ENCODE data around the gene EFCAB12.
"Not testable (repeated sequence)": the region's sequence is repeated elsewhere in the genome, so short reads cannot be mapped to it uniquely, and the experiment has no call there.

Gene EFCAB12

DNA sequence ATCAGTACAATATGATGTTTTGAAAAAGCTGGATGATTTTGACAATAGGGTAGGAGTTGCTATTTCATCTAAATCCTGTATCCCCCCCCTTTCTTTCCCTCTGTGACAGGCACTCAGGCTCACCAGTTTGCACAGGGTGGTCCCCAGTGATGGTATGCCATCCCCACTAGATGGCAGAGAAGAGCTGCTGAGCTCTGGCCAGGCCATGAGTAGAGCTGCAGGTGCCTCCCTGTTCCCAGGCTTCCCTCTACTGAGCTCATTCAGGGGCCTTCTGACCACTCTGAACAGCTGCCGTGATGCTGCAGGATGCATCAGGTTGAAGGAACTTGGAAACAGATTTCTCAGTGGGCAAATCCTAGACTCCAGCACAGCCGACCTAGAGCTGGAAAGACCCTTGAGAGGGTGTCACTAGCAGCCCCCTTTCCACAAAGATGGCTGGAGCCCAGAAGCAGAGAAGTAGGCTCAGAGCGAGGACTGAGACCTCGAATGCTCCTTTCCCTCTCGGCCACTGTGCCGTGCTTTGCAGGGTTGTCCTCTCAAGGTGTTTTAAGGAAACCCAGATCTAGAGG is 45.1 kb downstream of the EFCAB12 start:
- H3K4me1 Mint-ChIP-seq (ENCODE audit: low read depth), result no peaks in the 10 kb centered on the region
- H3K27me3 Mint-ChIP-seq, result no peaks in the 10 kb centered on the region
- H3K9me3 Mint-ChIP-seq (ENCODE audit: low read depth), result no peaks in the 10 kb centered on the region
- peaks cover 10% of the 10 kb centered on the region for H3K36me3 Mint-ChIP-seq
- no peak overlapping the region for H3K27ac Mint-ChIP-seq
- H3K4me3 Mint-ChIP-seq, result no peak overlapping the region

DNA sequence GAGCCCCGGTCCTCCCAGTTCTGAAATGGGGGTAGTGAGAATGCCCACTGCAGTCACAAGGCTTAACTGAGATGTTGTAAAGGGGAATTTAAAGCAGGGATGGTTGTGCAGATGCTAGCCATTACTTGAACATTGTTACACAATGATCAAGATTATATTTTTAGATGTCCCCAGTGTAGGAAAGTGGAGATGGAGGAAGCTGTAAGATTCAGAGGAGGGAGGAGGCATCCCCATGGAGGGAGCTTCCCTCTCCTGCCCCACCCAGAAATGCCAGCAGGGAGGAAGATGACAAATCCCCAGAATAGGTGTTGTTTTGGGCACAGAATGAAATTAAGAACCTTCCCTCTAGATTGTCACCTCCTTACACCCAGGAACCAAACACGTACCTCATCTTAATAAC is 46.1 kb downstream of the EFCAB12 start:
- Mint-ChIP-seq H3K9me3 (ENCODE audit: low read depth) (no peaks in the 10 kb centered on the region), H3K27ac (no peak overlapping the region), H3K27me3 (no peaks in the 10 kb centered on the region), H3K36me3 (peaks cover 2% of the 10 kb centered on the region), H3K4me1 (ENCODE audit: low read depth) (no peaks in the 10 kb centered on the region), H3K4me3 (no peak overlapping the region)

DNA sequence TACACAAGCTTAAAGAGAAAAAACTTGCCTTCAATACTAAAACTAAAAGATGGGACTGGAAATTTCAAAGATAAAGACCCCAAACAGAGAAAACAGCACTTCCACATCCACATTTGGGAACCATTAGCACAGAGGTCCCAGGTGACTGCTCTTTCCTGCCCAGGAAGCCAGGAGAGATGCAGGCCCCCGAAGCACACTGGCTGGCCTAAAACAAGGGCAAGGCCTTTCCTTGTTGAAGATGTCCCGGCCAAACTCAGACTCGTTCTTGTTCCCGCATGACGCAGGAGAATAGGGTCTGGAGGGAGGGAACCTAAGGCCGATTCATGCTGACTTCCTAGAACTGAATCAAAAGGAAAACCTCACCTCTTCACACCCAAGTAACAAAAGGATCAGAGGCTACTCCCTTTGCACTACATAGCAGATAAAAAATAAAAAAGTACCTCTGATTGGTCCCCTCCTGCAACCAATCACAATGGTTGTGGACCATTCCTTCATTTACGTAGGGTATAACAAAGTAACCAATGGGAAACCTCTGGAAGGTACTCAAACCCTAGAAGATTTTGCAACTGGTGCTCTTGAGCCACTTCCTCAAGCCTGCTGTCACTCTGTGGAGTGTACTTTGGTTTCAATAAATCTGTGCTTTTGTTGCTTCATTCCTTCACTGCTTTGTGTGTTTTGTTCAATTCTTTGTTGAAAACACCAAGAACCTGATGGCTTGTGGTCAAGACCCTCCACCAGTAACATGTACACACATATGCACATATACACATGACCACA is 48.7 kb downstream of the EFCAB12 start:
- no peak overlapping the region for H3K4me3 Mint-ChIP-seq
- no peaks in the 10 kb centered on the region for H3K4me1 Mint-ChIP-seq (ENCODE audit: low read depth)
- no peaks in the 10 kb centered on the region for H3K27me3 Mint-ChIP-seq
- peaks cover 2% of the 10 kb centered on the region for H3K36me3 Mint-ChIP-seq
- H3K9me3 Mint-ChIP-seq (ENCODE audit: low read depth), result no peaks in the 10 kb centered on the region
- no peak overlapping the region for H3K27ac Mint-ChIP-seq

DNA sequence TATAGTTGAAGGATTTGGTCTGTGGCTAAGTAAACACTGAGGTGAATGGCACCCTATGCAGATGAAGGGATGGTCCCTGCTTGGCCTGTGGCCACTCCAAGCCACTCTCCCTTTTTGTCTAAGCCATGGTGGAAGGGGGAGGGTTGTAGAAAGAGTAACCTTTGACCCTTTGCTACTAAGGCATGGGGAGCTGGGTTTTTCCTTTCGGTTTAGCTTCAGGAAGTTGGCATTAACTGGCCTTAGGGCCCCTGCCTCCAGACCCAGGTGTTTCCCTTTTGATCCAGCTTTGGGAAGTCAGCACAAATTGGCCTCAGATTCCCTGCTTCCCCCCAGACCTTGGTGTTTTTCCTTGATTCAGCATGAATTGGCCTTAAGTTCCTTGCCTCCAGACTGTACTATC is 49.5 kb downstream of the EFCAB12 start:
- Mint-ChIP-seq H3K4me3 (no peak overlapping the region), H3K9me3 (ENCODE audit: low read depth) (no peaks in the 10 kb centered on the region), H3K27ac (no peak overlapping the region), H3K36me3 (peaks cover 2% of the 10 kb centered on the region), H3K4me1 (ENCODE audit: low read depth) (no peaks in the 10 kb centered on the region), H3K27me3 (no peaks in the 10 kb centered on the region)

DNA sequence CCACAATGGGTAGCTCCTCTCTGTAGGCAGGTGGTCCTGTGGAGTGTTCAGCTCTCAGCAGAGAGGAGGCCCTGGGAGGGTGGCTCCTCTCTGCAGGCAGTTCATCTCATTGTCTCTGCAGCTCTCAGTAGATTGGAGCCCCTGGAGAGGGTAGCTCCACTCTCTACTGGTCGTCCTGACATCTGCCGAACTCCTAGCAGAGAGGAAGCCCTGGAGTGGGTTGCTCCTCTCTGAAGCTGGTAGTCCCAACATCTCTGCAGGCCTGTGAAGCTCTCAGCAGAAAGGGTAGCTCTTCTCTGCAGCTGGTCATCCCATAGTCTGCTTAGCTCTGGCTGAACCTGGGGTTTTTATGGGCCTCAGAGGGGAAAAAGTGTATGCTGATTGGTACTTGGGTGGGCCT is 50.8 kb downstream of the EFCAB12 start:
- Mint-ChIP-seq H3K9me3 (ENCODE audit: low read depth) (no peaks in the 10 kb centered on the region), H3K36me3 (peaks cover 4% of the 10 kb centered on the region), H3K27ac (no peak overlapping the region), H3K4me3 (no peak overlapping the region), H3K27me3 (no peaks in the 10 kb centered on the region), H3K4me1 (ENCODE audit: low read depth) (no peaks in the 10 kb centered on the region)

DNA sequence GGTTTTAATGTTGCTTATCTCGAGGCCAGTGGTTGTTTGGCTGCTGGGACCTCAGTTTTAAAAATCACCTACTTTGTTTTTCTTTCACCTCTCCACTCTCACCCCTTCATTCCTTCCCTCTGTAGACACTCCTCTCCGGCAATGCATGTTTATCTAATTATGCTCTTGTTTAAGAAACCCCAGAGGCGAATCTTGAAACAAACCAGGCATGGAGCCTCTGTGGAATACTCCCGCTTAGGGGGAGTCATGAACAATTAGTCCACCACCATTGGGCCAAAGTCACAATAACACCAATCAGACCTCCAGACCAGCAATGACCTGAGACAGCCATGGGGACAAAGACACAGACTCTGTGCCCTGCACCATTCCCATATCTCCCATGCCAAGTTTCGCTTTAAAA is 53.3 kb downstream of the EFCAB12 start:
- Mint-ChIP-seq H3K27me3 (no peaks in the 10 kb centered on the region), H3K4me3 (no peak overlapping the region), H3K36me3 (peaks cover 7% of the 10 kb centered on the region), H3K9me3 (ENCODE audit: low read depth) (no peaks in the 10 kb centered on the region), H3K4me1 (ENCODE audit: low read depth) (no peaks in the 10 kb centered on the region), H3K27ac (no peak overlapping the region)

DNA sequence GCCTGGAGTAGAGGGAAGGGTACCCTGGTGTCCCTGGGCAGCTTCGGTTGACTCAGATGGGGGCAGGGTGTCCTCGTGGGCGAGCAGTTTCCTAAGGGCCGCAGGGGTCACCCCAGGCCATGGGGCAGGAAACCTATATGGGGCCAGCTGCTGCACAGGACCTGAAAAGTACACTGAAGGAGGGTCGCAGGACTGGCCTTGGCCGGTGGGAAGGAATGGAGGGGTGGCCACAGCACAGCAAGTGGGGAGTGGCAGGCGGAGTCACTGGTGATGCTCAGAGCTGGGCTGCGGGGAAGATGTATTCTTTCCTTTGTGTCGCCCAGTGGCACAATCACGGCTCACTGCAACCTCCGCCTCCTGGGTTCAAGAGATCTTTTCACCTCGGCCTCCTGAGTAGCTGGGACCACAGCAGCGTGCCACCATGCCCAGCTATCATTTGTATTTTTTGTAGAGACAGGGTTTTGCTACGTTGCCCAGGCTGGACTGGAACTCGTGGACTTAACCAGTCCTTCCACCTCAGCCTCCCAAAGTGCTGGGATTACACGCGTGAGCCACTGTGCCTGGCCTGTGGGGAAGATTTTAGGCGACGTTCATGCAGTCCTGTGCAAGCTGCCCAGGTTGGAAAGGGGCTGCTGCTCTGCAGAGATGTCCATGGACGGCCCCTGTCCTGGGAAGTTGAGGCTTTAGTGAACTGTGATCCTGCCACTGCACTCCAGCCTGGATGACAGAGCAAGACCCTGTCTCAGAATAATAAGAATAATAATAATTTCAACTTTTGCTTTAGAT is 57.2 kb downstream of the EFCAB12 start:
- no peak overlapping the region for H3K4me3 Mint-ChIP-seq
- peaks cover 7% of the 10 kb centered on the region for H3K36me3 Mint-ChIP-seq
- no peaks in the 10 kb centered on the region for H3K9me3 Mint-ChIP-seq (ENCODE audit: low read depth)
- H3K27me3 Mint-ChIP-seq, result no peaks in the 10 kb centered on the region
- H3K4me1 Mint-ChIP-seq (ENCODE audit: low read depth), result no peaks in the 10 kb centered on the region
- H3K27ac Mint-ChIP-seq, result no peak overlapping the region

DNA sequence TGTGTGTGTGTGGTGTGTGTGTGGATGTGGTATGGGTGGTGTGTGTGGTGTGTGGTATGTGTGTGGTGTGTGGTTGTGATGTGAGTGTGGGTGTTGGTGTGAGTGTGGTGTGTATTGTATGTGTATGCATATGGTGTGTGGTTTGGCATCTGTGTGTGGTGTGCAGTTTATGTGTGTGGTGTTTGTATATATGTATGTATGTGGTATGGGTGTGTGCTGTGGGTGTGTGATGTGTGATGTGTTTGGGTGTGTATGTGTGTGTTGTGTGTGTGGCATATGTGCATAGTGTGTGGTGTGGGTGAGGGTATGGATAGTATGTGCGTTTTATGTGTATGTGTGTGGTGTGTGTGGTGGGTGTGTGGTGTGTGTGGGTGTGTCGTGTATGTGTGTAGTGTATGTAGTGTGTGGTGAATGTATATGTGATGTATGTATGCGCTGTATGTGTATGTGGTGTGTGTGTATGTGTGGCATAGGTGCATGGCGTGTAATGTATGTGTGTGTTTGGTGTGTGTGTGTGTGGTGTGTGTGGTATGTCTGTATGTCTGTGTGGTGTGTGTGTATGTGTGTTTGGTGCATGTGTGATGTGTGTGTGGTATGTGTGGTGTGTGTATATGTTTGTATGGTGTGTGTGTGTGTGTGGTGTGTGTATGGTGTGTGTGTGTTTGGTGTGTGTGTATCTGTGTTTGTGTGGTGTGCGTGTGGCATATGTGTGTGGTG is 58.0 kb downstream of the EFCAB12 start:
- H3K4me3 Mint-ChIP-seq, result no peak overlapping the region
- H3K36me3 Mint-ChIP-seq, result peaks cover 6% of the 10 kb centered on the region
- H3K27ac Mint-ChIP-seq, result no peak overlapping the region
- H3K27me3 Mint-ChIP-seq, result no peaks in the 10 kb centered on the region
- H3K4me1 Mint-ChIP-seq (ENCODE audit: low read depth), result no peaks in the 10 kb centered on the region
- H3K9me3 Mint-ChIP-seq (ENCODE audit: low read depth), result no peaks in the 10 kb centered on the region

DNA sequence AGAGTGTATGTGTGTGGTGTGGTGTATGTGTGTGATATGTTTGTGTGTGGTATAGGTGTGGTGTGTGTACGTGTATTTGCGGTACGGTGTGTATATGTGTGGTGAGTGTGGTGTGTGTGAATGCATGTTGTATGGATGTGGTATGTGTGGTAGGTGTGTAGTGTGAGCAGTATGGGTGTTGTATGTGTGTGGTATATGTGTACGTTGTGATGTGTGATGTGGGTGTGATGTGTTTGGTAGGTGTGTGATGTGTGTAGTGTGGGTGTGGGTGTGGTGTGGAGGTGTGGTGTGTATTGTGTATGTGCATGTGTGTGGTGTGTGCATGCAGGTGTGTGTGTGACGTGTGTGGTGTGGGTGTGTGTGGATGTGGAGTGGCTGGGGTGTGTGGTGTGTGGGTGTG is 58.7 kb downstream of the EFCAB12 start:
- no peak overlapping the region for H3K4me3 Mint-ChIP-seq
- H3K36me3 Mint-ChIP-seq, result peaks cover 5% of the 10 kb centered on the region
- H3K27me3 Mint-ChIP-seq, result no peaks in the 10 kb centered on the region

DNA sequence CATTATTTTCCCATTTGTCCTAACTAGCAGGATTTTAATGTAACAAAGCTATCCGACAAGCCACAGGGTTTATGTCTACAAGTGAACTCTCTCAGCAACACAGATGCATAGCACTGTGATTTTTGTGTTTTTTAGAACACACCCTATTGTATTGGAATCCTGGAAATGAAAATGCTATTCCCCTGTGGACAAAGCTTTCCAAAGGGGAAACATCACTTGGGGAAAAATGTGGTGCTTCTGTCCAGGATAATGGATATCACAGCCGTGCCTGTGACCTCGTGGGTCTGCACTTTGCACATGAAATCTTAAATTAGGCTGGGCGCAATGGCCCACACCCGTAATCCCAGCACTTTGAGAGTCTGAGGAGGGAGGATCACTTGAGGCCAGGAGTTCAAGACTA is 60.6 kb downstream of the EFCAB12 start:
- Mint-ChIP-seq H3K4me3 (no peak overlapping the region), H3K27me3 (no peaks in the 10 kb centered on the region), H3K27ac (no peak overlapping the region), H3K36me3 (peaks cover 5% of the 10 kb centered on the region), H3K4me1 (ENCODE audit: low read depth) (no peaks in the 10 kb centered on the region), H3K9me3 (ENCODE audit: low read depth) (no peaks in the 10 kb centered on the region)

More for the DNA sequence above, 58.7 kb downstream of the EFCAB12 start:
- H3K4me1 Mint-ChIP-seq (ENCODE audit: low read depth), result no peaks in the 10 kb centered on the region
- H3K27ac Mint-ChIP-seq, result no peak overlapping the region
- no peaks in the 10 kb centered on the region for H3K9me3 Mint-ChIP-seq (ENCODE audit: low read depth)

DNA sequence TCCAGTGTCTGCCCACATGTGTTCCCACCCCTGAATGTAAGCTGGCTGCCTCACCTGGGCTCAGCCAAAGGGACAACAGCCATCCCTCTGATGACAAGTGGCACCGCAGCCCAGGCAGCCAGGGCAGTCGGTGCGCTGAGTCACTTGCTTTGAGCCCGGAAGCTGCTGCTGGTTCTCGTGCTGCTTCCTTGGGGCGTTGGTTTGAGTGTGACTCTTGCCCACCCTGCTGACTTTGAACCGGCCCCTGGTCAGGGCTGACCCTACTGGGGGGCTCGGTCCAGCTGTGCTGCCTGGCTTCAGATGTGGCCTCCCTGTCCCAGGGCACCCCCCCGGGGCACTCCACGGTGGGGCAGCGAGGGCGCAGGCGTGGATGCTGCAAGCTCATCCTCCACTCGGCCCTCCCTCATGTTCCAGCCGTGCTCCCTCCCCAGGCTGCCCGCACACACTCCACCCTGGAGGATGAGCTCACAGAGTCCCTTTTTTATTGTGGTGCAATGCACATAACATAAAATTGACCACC is 62.1 kb downstream of the EFCAB12 start:
- Mint-ChIP-seq H3K4me3 (no peak overlapping the region), H3K4me1 (ENCODE audit: low read depth) (no peaks in the 10 kb centered on the region), H3K27ac (no peak overlapping the region), H3K36me3 (no peaks in the 10 kb centered on the region), H3K27me3 (no peaks in the 10 kb centered on the region), H3K9me3 (ENCODE audit: low read depth) (no peaks in the 10 kb centered on the region)

DNA sequence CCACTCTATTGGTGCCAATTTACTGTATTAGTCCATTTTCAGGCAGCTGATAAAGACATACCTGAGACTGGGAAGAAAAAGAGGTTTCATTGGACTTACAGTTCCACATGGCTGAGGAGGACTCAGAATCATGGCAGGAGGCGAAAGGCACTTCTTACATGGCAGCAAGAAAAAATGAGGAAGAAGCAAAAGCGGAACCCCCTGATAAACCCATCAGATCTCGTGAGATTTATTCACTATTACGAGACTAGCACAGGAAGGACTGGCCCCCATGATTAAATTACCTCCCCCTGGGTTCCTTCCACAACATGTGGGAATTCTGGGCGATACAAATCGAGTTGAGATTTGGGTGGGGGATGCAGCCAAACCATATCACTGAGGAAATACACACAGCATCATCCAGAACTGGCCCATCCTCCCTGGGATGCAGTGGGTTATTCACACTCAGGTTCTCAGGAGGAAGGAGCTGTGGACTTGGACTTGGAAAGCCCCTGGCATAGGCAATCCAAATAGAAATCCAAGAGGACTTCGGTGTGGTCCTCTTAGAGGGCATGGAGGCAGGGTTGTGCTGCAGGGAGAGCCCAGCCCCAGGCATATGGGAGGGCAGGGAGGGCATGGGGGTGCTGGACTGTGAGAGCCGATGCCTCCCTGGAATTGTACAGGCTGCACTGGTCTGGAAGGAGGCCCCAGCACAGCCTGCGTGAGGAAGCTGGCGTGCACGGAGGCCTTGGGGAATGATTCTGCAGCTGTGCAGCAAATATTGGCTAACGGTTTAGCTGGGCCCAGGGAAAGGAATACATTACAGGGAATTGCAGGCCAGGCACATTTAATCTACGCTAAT is 62.9 kb downstream of the EFCAB12 start:
- H3K36me3 Mint-ChIP-seq, result no peaks in the 10 kb centered on the region
- no peaks in the 10 kb centered on the region for H3K27me3 Mint-ChIP-seq
- H3K4me3 Mint-ChIP-seq, result no peak overlapping the region
- H3K9me3 Mint-ChIP-seq (ENCODE audit: low read depth), result no peaks in the 10 kb centered on the region
- no peaks in the 10 kb centered on the region for H3K4me1 Mint-ChIP-seq (ENCODE audit: low read depth)
- no peak overlapping the region for H3K27ac Mint-ChIP-seq

DNA sequence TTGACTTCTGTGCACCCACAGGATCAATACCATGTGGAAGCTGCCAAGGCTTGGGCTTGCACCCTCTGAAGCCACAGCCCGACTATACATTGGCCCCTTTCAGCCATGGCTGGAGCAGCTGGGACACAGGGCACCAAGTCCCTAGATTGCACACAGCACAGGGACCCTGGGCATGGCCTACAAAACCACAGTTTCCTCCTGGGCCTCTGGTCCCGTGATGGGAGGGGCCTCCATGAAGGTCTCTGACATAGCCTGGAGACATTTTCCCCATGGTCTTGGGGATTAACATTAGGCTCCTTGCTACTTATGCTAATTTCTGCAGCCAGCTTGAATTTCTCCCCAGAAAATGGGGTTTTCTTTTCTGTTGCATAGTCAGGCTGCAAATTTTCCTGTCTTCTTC is 63.6 kb downstream of the EFCAB12 start:
- not testable (repeated sequence) for H3K4me3 Mint-ChIP-seq; H3K36me3 Mint-ChIP-seq; H3K27ac Mint-ChIP-seq; H3K9me3 Mint-ChIP-seq (ENCODE audit: low read depth); H3K4me1 Mint-ChIP-seq (ENCODE audit: low read depth); H3K27me3 Mint-ChIP-seq

DNA sequence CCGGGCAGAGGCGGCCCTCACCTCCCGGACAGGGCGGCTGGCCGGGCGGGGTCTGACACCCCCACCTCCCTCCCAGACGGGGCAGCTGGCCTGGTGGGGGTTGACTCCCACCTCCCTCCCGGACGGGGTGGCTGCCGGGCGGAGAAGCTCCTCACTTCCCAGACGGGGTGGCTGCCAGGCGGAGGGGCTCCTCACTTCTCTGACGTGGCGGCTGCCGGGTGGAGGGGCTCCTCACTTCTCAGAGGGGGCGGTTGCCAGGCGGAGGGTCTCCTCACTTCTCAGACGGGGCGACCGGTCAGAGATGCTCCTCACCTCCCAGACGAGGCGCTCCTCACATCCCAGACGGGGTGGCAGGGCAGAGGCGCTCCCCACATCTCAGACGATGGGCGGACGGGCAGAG is 65.1 kb downstream of the EFCAB12 start:
- H3K4me1 Mint-ChIP-seq (ENCODE audit: low read depth); H3K27me3 Mint-ChIP-seq; H3K36me3 Mint-ChIP-seq; H3K27ac Mint-ChIP-seq; H3K4me3 Mint-ChIP-seq; H3K9me3 Mint-ChIP-seq (ENCODE audit: low read depth): not testable (repeated sequence)

All from activated naive CD8-positive, alpha-beta T cell (primary cell).